Cardiac fibroblast (primary cell): ENCODE results near the gene CNOT11.
"Not testable (repeated sequence)": the region's sequence is repeated elsewhere in the genome, so short reads cannot be mapped to it uniquely, and the experiment has no call there.

Experiments used
- DNase-seq, 2 donors: peaks; one replicate each; pipeline versions ENCODE4 v3.0.0 to v3.0.0-alpha.2; 2010; ENCODE audit warnings: low read depth in 2 of 2
- H3K4me3 ChIP-seq, 2 donors: replicated peaks in 1 of 2; 1 replicate in 1 of 2; 2 replicates in 1 of 2; pipeline ENCODE4 v1.5.1; 2011; ENCODE audit warnings: low read depth in 2 of 2, low read length in 2 of 2, mild to moderate bottlenecking in 2 of 2, moderate library complexity in 1 of 2
- TF ChIP-seq, protein P1 (sequence below): IDR thresholded peaks from one replicate; pipeline ENCODE4 v1.5.1; 2011; ENCODE audit warnings: low read depth, mild to moderate bottlenecking, low read length, inconsistent platforms

CNOT11 gene

DNA sequence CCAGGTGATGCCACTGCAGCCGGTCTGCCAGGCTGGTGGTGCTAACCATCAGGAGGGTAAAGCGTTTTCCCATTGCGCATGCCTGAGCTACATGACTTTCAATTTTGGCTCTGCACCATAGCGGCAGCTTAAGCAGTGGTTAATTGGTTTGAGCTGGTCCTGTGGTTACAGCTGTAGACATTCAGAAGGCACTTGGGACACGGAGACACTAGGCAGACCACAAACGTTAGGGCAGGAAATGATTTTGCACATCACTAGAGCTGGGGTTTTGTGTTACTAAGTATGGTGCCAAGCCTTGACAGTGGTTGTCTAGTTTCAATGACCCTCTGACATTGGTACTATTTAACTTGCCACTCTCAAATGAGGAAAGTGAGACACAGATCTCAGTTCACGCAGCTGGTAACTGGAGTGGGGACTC lies 28.9 kb upstream of the CNOT11 start:
- TF ChIP-seq, protein P1, sequence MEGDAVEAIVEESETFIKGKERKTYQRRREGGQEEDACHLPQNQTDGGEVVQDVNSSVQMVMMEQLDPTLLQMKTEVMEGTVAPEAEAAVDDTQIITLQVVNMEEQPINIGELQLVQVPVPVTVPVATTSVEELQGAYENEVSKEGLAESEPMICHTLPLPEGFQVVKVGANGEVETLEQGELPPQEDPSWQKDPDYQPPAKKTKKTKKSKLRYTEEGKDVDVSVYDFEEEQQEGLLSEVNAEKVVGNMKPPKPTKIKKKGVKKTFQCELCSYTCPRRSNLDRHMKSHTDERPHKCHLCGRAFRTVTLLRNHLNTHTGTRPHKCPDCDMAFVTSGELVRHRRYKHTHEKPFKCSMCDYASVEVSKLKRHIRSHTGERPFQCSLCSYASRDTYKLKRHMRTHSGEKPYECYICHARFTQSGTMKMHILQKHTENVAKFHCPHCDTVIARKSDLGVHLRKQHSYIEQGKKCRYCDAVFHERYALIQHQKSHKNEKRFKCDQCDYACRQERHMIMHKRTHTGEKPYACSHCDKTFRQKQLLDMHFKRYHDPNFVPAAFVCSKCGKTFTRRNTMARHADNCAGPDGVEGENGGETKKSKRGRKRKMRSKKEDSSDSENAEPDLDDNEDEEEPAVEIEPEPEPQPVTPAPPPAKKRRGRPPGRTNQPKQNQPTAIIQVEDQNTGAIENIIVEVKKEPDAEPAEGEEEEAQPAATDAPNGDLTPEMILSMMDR: no peak
- no peak overlapping the region for H3K4me3 ChIP-seq
- DNase-seq: no peak

DNA sequence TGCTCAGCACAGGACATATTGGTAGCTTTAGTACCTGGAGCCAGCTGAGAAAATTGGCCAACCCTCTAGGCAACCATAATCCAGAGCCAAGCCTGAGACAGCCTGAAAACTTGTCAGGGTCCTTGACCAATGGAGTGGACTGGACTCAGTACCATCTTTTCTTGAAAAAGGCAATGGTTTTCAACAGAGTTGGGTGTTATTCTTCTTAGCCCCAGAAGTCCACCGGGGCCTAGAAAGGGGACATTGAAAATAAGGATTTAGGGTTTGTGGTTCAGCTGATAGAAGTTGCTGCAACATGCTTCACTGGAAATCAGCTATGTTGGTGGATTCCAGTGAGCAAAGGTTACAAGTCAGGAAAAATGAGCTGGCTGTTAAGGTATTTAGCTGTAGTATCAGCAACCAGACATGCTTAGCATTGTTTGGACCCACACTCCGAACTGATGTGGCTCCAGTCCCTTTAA lies 22.1 kb upstream of the CNOT11 start:
- no peak overlapping the region for H3K4me3 ChIP-seq
- DNase-seq: peak in 1 of 2 donors; percentile 22
- TF ChIP-seq, protein P1: no peak

DNA sequence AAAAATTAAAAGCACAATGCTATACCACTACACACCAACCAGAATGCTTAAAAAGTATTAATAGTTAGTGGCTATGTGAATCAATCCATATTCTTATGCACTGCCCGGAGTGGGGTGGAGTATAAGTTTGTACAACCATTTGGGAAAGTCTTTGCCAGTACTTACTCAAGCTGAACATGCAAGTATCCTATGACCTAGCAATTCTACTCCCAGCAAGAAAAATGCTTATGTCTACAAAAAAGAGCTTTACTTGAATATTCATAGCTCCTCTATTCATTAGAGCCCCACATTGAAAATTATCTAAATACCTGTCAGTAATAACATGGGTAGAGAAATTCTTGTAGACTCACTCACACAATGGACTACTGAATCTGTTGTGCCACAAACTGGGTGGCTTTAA lies 21.4 kb upstream of the CNOT11 start:
- no peak for DNase-seq
- TF ChIP-seq, protein P1: no peak
- no peak overlapping the region for H3K4me3 ChIP-seq

DNA sequence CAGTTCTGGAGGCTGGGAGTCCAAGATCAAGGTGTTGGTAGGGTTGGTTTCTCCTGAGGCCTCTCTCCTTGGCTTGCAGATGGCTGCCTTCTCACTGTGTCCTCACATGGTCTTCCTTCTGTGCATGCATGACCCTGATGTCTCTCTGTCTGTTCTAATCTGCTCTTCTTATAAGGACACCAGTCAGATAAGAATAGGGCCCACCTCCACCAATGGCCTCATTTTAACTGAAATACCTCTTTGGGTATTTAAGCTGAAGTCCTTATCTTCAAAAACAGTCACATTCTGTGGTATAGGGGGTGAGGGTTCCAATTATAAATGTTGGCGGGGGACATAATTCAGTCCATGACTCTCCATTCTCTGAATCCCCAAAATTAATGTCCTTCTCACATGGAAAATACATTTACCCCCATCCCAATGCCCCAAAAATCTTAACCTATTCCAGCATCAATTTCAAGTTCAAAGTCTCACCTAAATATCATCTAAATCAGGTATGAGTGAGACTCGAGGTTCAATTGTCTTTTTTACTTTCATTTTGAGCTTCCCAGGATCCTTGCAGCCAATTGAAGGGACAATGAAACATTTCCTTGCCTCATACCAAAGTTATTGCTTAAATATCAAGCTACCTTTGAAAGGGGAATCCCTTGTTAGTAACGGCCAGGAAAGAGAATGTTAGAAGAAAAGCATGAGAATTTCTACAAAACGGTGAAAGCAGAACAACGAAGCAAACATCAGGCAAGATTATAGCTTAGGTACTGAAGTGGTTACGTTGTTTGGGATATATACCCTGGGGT lies 20.6 kb upstream of the CNOT11 start:
- TF ChIP-seq, protein P1: no peak

DNA sequence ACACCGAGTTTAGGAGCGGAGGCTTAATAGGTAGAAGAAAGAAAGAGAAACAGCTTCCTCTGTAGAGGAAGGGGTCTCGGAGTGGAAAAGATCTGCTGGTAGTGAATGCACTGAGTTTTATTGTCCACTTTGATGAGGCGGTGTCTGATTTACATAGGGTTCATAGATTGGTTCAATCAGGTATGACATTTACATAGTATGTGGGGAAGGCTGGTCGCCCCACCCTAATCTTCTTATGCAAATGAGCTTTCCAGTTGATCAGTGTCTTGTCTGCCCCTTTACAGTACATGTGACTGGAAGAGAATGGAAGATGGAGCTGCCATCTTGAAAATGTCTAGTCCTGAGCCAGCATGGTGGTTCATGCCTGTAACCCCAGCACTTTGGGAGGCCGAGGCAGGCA lies 19.9 kb upstream of the CNOT11 start:
- DNase-seq: no peak
- H3K4me3 ChIP-seq: no peak overlapping the region
- TF ChIP-seq, protein P1: no peak

More for the DNA sequence above, 20.6 kb upstream of the CNOT11 start:
- DNase-seq: no peak
- no peak overlapping the region for H3K4me3 ChIP-seq

DNA sequence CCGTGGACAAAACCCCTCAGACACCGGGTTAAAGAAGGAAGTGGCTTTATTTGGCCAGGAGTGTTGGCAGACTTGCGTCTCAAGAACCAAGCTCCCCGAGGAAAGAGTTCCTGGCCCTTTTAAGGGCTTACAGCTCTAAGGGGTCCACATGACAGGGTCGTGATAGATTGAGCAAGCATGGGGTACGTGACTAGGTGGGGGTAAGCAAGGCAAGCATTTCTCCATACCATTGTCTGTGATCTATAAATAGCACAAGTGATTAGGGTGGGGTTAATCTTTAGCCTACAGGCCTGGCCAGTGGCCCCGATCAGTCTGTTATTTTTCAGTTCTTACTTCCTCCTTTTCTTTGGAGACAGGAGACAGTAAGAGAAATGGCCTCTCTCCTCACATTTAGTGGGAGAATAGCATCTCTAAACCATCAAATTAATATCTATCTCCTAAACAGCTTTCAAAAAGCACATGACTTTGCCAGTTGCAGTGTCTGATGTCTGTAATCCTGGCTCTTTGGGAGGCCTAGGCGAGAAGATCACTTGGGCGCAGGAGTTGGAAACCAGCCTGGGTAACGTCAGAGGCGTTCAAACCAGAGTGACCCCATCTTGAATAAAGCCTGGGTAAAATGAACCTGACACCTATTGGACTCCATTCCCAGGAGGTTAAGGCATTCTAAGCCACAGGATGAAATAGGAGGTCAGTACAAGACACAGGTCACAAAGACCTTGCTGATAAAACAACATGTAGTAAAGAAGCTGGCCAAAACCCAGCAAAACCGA lies 18.3 kb upstream of the CNOT11 start:
- TF ChIP-seq, protein P1: no peak
- H3K4me3 ChIP-seq: no peak overlapping the region
- DNase-seq: no peak

DNA sequence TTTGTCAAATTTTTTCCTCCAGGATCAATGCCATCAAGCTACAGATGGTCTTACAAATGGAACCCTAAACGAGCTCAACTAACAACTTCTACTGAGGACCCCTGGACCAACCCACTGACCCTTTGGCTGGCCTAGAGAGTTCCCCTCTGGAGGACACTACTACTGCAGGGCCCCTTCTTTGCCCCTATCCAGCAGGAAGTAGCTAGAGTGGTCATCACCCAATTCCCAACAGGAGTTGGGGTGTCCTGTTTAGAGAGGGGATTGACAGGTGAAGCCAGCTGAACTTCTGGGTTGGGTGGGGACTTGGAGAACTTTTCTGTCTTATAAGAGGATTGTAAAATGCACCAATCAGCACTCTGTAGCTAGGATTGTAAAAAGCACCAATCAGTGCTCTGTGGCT lies 16.7 kb upstream of the CNOT11 start:
- not testable (repeated sequence) for DNase-seq, H3K4me3 ChIP-seq

DNA sequence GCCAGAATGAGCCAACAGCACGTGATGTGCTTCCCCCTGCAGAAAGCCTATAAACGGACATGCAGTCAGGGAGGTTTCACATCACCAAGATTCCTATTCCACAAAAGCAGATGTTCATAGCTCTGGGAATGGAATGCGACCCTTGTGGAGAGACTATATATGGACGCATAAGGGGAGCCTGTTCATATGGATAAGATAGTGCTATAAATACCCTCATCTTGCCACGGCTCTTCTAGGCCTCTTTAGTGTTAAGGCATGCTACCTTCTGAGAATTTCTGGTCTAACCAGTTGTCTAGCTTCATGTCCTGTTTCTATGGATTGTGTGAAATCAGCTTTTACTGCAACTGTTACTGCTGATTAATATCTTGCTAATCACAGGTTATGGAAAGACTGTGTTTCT lies 14.7 kb upstream of the CNOT11 start:
- not testable (repeated sequence) for DNase-seq, H3K4me3 ChIP-seq
